ENCODE measurements around the gene ALDOB.

GRCh38 chr9:101469026-101469425, 33.5 kb upstream of the ALDOB start:
- TF ChIP-seq REST (IDR thresholded peaks at IDR 0.05; ENCODE audit: insufficient read depth in 1 of 2, low read depth in 2 of 2, low read length in 2 of 2) = no peak
- no peak for TF ChIP-seq TAF1 (IDR thresholded peaks at IDR 0.05; ENCODE audit: borderline replicate concordance, insufficient read depth, low read length)
- no peak for TF ChIP-seq POLR2AphosphoS5 (IDR thresholded peaks at IDR 0.05; ENCODE audit: low read depth, low read length)
